NB4 (cell line): ENCODE data around the gene AQP12A.
"Not testable (repeated sequence)": the region's sequence is repeated elsewhere in the genome, so short reads cannot be mapped to it uniquely, and the experiment has no call there.

Experiments
- POLR2A ChIP-seq: IDR thresholded peaks from 2 replicates; pipeline ENCODE4 v1.6.1; 2011; ENCODE audit warnings: mild to moderate bottlenecking; ENCODE audit not compliant: insufficient read length; ENCODE audit errors: extremely low read depth
- TF ChIP-seq, protein P1 (sequence below): IDR thresholded peaks from one replicate; pipeline ENCODE4 v1.5.1; 2012; ENCODE audit warnings: low read depth, low read length
- TF ChIP-seq, protein P2 (sequence below): IDR thresholded peaks from 2 replicates; pipeline ENCODE4 v1.6.1; 2011; ENCODE audit warnings: low read depth, low read length

DNA sequence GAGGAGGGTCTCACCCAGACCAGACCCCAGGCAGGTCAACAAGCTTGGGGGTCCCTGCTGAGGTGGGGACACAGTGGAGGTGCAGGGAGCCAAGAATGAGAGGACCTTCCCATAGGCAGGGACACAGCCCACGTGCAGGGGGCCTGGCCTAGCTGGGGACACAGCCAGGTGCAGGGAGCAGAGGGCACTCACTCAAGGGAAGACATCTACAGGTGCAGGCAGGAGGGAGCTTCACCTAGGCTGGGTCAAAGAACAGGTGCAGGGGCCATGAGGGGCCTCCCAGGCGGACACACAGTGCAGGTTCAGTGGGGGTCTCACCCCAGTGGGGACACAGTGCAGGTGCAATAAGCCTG is 615 bp upstream of the AQP12A start:
- not testable (repeated sequence) for TF ChIP-seq POLR2A
- TF ChIP-seq, protein P1, sequence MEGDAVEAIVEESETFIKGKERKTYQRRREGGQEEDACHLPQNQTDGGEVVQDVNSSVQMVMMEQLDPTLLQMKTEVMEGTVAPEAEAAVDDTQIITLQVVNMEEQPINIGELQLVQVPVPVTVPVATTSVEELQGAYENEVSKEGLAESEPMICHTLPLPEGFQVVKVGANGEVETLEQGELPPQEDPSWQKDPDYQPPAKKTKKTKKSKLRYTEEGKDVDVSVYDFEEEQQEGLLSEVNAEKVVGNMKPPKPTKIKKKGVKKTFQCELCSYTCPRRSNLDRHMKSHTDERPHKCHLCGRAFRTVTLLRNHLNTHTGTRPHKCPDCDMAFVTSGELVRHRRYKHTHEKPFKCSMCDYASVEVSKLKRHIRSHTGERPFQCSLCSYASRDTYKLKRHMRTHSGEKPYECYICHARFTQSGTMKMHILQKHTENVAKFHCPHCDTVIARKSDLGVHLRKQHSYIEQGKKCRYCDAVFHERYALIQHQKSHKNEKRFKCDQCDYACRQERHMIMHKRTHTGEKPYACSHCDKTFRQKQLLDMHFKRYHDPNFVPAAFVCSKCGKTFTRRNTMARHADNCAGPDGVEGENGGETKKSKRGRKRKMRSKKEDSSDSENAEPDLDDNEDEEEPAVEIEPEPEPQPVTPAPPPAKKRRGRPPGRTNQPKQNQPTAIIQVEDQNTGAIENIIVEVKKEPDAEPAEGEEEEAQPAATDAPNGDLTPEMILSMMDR = not testable (repeated sequence)
- TF ChIP-seq, protein P2, sequence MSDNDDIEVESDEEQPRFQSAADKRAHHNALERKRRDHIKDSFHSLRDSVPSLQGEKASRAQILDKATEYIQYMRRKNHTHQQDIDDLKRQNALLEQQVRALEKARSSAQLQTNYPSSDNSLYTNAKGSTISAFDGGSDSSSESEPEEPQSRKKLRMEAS = not testable (repeated sequence)
